Activated CD4-positive, CD25-positive, alpha-beta regulatory T cell treated with anti-CD3 and anti-CD28 coated beads, Interleukin-2, amount 50 U/mL, for 72 hours (primary cell): Measurements from ENCODE around the gene TMED10.
"Not testable (repeated sequence)": the region's sequence is repeated elsewhere in the genome, so short reads cannot be mapped to it uniquely, and the experiment has no call there.

ENCODE experiments used
- DNase-seq: peaks from one replicate; pipeline ENCODE4 v3.0.0; 2021

TMED10 gene

DNA sequence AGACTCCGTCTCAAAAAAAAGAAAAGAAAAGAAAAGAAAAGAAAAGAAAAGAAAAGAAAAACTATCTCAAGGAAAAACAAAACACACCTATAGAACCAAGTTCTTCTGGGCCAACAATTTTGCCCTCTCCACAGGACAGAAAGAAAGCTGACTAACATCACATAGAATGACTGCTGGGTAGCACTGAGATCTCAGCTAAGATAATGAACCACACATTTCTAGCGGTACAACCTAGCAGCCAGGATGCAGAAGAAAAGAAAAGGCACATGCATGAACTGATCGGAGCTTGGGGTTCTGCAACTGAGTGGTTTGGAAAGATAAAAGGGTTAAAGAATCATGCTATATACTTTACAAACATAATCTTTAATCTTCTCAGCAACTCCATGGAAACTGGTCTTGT lies 19.5 kb downstream of the TMED10 start:
- no peak for DNase-seq

DNA sequence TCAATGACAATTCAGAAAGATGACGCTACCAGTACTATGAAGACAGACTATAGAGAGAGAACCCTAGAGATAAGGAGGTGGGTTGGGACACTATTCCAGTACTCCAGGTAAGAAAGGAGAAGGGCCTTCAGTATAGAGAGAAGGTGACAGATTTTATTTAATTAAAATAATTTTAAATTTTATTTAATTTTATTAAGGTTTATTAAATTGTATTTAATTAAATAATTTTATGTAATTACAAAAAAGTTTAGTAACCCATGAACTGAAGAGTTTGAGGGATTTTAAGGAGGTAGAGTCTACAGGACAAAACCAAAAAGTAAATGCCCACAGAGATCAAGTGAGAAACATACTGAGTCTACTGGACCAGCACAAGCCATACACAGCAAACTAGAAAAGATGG lies 20.3 kb downstream of the TMED10 start:
- DNase-seq: no peak

DNA sequence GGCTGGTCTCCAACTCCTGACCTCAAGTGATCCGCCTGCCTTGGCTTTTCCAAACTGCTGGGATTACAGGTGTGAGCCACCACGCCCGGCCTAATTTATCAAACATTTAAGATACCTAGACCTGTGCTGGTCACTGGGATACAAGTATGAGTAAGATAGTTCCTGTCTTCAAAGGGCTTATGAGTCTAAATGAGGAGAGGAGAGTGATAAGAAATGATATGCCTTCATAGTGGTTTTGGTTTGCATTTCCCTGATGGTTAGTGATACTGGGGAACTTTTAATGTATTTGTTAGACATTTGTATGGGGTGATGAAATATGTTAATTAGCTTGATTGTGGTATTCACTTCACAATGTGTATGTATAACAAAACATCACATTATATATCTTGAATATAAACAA lies 21.2 kb downstream of the TMED10 start:
- DNase-seq: no peak

DNA sequence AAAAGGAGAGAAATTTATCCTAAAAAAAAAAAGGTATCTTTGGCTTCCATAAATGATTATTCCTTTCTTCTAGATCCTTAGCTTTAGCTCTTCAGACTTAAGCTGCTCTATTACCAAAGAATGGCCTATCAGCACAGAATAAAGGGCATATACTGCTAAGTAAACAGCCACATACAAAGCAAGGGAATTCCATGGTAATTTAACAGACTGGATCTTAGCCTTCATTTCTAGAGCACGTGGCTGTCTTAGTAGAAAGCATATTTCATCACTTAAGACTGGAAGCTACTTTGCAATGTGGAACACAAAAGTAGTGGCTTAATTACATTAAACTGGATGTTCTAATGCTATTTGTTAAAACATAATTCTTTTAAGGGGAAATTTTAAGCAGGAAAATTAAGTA lies 23.1 kb downstream of the TMED10 start:
- DNase-seq: no peak

DNA sequence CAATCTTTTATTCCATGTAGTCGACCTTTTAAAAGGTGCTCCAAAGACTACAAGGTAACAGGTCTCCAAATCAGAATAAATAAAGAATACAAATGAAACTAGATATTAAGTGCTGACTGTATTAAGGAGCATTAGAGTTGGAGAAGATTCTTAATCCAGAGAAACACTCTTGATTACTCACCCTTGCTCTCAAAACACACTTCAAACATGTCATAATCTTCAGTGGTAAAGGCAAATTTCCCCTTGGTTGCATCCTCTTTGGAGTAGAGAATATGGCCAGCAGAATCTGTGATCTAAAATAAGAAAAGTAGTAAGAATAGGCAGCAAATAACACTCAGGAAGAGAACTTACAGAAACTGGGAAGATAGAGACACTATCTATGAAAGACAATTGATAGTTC lies 24.6 kb downstream of the TMED10 start:
- no peak for DNase-seq

DNA sequence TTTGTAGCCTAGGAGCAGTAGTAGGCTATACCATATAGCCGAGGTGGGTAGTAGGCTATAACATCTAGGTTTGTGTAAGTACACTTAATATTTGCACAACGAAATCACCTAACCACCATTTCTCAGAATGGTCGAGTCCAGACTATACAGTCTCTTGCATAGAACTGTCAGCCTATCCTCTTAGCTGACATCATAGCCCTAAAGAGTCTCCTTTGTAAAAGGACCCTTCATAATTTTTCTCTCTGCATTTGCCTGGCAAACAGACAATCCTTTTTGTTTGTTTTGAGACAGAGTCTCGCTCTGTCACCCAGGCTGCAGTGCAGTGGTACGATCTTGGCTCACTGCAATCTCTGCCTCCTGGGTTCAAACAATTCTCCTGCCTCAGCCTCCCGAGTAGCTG lies 25.8 kb downstream of the TMED10 start:
- not testable (repeated sequence) for DNase-seq

DNA sequence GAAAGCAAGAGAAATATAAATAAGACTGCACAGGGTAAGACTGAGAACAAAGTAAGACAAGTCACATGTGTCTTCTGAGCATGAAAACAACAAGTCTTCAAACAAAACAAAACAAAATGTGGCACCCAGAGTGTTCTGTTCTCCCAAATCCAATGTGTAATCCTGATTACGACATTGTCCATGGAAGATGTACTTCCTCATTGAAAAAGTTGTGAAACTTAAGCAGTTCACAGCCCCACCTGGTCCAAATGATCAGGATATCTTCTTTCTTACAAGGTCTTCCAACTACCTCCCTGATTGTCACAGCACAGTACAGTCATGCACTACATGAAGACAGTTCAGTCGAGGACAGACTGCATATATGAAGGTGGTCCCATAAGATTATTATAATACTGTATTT lies 26.3 kb downstream of the TMED10 start:
- no peak for DNase-seq

DNA sequence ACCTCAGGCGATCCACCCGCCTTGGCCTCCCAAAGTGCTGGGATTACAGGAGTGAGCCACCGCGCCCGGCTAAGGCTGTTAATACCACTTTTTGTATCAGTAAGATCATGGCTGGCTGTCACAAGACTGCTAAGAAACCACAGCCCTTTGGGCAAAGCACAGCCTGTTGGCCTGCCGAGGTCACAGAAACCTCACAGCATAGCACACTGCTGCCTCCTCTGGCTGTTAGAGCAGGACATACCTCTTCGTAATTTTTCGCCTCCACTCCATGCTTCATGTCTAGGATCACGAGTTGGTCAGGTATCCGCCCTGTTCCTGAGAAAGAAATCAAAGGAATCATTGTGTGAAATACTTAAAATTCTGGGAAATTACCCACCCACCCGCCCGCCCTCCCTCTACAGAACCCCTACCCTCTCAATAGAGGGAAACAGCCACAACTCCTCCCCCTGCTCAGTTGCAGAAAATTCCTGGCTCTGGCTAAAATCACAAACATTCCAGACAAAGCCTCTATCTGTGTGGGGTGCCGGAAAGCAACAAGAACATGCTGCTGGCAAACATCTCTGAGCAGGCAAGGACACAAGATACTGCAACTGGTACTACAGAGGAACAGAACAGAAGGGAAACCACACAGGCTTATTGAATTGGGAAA lies 28.9 kb downstream of the TMED10 start:
- no peak for DNase-seq

DNA sequence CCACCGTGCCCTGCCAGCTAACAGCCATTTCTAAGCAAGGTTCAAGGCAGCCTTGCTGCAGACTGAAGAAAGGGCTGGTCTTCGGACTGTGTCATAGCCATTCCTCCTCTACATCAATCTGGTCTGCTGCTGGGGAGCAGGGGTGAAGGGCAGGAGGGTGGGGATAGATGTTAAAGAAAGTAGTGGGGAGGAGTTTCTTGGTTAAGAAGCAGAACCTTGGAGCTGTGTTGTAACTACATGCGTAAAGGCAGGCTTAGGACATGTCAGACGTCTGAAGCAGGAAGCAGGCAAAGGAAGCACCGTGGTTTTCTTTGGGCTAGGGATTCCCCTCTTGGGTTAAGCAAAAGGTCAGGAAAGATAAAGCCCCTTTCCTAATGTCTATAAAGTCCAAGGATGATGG lies 31.5 kb downstream of the TMED10 start:
- no peak for DNase-seq

DNA sequence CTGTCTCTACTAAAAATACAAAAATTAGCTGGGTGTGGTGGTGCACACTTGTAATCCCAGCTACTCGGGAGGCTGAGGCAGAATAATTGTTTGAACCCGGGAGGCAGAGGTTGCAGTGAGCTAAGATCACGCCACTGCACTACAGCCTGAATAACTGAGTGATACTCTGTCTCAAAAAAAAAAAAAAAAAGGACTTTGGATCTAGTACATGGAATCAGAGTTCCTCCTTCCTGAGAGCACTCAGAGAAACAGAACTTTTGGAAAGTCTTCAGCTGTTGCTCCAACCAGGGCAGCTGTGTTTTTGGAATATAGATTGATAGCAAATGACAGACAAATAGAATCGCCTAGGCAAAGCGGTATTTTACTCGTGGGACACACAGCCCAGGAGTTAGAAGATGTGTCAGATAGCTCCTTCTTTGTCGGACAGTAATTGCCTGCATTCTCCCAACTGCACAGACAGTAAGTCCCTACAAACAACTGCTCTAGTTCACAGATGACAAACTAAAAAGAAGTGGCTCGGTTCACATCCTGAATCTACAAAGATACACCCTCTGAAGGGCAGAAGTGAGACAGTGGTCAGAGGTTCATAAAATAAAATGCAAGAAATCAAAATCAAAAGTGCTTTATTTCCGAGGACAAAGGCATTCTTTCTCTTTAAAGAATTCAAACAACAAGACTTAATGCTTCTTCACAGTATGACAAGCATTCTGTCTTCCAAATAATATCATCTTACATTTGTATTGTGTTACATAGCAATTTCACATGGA lies 32.5 kb downstream of the TMED10 start:
- DNase-seq: no peak

DNA sequence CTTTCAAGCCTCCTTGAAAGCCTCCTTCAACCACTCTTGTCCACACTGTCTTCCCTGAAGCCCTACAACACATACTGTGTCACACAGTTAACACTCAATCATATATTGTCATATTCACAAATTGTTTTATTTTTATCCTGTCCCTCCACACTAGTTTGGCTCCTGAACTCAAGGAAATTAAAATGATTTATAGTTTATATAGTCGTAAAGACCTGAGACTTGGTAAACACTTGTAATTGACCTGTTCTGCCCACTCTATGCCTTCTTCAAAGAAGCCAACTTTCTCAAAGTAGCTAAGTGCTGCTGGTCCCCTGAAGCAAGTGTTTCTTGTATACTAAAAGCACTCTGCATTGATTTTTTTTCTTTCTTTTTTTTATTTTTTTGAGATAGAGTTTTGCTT lies 33.9 kb downstream of the TMED10 start:
- DNase-seq: no peak

DNA sequence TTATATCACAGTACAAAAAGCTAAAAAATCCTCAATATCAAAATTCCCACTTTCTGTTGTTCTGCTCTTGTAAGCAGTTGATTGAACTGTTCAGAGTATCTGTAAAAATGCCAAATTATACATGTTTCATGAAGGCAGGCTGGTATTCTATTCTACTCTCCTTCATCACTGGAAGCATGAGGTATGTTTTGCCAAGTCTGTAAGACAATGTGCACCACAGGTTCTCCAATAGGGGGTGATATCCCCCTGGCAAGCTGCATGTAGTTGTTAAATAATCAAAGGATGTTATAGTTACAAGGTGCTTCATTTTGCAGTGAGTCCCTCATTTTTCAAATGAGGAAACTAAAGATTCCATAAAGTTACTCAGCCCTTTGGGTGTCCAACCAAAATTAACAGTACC lies 34.4 kb downstream of the TMED10 start:
- no peak for DNase-seq

DNA sequence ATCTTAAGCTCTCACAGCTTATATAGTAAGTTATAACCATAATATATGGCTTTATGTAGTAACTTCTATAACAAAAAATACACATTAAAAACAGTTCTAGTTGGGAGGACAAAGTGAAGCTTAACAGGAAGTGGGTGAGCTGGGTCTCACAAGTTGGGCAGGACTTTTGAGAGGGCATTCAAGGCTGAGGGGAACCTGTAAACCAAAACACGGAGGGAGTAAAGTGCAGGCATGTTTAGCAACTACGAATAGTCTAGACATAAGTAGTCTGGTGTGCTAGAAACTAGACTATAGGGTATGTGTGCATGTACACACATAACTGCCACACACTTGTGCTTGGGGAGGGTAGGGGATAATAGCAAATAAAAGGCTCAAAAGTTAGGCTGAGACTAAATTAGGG lies 35.4 kb downstream of the TMED10 start:
- DNase-seq: no peak

DNA sequence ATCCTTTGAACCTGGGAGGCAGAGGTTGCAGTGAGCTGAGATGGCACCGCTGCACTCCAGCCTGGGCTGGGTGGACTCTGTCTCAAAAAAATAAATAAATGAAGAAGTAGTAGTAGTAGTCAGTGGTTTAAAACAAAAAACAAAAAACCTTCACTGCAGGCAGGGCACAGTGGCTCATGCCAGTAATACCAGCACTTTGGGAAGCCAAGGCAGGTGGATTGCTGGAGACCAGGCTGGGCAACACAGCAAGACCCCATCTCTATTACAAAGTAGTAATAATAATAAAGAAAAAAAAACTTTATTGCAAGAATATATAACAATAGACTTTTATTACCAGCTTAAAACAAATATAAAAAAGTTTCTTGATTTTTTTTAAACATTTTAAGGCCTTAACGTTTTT lies 35.8 kb downstream of the TMED10 start:
- no peak for DNase-seq

DNA sequence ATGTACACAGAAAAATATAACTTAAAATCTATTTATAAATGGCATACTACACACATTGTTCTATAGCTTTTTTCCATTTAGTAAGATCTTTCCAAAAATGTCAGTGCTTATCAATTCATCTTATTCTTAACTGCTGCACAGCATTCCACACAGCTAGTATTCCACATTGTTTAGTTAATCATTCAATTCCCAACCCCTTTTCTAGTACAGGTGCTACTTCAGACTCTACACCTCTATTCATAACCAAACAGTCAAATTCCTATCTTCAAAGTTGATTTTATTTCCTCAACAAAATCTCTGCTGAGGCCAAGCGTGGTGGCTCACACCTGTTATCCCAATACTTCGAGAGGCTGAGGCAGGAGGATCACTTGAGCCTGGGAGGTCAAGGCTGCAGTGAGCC lies 37.2 kb downstream of the TMED10 start:
- no peak for DNase-seq

DNA sequence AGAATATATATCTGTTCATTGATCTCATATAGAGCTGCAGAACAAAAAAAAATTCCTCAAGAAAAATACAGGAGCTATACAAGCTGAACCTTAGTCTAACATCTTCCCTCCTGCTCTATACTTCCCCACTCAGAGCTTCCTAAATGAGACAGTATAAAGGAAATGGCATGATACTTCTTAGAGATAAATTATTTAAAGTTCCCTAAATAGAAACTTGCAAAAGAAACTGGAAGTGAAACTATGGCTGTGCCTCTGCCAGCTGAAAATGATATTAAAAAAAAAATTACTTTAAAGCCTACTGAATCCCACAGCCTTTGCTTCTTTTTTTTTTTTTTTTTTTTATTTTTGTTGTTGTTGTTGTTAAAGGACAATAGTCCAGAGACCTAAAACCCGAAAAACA lies 37.9 kb downstream of the TMED10 start:
- no peak for DNase-seq

DNA sequence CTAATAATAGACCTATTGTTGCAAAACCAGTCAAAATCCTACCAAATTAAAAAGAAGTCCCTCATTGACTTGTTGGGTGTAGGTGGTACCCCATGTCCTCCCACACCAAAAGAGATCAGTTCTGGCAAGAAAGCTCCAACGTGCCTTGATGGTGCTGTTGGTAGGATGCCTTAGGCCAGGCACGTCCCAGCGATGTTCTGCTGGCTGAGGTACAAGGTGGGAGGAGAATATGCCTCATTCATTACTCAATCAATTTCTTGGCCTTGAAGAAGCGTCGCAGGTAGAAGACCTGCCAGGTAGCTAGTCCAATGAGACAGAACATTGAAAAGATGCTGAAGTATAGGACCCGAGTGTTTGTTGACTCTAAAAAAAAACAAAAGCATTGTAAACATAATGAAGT lies 41.8 kb downstream of the TMED10 start:
- no peak for DNase-seq

DNA sequence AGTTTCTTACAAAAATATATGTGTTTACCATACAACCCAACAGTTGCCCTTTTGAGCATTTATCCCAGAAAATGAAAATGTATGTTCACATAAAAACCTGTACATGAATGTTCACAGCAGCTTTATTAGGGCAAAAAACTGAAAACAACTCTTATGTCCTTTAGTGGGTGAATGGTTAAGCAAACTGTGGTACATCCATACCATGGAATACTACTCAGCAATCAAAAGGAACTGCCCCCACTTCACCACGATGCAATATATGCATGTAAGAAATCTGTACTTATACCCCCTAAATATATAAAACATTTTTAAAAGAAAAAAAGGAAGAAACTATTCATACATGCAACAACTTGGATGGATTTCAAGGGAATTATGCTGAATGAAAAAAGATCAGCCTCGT lies 42.8 kb downstream of the TMED10 start:
- no peak for DNase-seq

DNA sequence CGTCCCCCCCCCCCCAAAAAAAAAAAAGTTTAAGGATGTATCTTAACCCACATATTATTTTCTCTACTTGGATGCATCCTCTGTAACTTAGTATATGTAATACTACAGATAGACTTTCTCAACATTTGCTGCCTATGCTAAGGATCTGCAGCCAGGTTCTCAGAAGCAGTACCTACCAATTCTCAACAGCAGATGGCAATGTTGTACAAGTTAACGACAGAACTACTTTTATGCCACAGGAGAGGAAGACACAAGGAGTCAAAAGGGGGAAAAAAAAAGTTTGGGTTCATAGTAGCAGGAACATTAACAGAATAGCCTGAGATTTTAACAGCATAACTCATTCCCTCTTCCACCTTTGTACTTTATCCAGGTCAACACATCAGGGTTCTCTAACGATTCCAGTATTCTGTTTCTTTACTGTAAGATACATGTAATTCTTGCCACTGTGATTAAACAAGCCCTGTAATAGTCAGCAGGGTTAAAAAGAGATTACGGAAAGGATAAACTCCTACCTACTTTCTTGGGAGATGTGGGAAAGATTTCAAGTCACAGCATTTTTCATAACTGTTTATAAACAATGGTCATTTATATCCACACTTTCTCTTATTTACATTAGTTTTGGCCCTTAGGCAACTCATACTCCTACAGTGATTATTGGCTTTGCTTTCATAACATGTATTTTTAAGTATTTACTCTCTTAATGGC lies 43.9 kb downstream of the TMED10 start:
- no peak for DNase-seq

DNA sequence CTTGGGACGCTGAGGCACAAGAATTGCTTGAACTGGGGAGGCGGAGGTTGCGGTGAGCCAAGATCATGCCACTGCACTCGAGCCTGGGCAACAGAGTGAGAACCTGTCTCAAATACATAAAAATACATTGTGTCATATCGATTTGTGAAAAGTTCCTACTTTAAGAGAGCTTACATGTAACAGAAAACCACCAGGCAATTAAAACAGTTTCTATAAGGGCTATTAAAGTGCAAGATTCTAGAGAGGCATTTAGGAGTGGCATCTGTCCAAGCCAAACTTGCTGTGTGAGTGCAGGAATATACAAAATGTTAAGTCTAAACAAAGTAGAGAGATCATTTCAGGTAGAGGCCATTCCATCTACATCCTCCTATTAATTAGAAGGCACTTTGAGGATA lies 47.8 kb downstream of the TMED10 start:
- DNase-seq: no peak

DNA sequence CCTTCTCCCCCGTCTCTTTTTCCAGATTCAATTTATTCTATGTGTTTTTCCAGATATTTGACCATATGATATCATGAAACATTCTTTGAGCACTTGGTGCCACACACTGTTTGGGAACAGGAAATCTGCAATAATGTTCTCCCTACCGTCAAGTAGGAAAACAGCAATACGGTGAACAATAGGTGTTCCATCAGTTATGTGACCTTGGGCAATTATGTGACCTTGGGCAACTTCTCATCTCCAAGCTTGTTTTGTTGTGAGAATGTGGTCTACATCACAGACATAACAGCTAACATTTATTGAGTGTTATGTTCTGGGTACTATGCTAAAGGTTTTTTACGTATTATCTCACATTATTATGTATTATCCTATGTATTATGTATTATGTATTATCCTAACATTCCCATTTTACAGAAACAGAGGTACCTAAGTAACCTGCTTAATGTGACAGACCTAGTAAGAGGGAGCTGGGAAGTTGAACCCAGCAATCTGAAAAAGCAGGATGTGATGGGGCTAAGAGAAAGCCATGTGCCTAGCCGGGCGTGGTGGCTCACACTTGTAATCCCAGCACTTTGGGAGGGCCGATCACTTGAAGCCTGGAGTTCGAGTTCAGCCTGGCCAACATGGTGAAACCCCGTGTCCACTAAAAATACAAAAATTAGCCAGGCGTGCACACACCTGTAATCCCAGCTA lies 48.4 kb downstream of the TMED10 start:
- DNase-seq: no peak

DNA sequence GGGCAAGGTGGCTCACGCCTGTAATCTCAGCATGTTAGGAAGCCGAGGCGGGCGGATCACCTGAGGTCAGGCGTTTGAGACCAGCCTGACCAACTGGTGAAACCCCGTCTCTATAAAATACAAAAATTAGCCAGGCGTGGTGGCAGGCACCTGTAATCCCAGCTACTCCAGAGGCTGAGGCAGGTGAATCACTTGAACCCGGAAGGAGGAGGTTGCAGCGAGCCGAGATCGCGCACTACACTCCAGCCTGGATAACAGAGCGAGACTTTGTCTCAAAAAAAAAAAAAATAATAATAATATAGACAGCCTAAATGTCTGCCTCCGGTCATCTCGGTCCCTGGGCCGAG lies 49.0 kb downstream of the TMED10 start:
- not testable (repeated sequence) for DNase-seq

DNA sequence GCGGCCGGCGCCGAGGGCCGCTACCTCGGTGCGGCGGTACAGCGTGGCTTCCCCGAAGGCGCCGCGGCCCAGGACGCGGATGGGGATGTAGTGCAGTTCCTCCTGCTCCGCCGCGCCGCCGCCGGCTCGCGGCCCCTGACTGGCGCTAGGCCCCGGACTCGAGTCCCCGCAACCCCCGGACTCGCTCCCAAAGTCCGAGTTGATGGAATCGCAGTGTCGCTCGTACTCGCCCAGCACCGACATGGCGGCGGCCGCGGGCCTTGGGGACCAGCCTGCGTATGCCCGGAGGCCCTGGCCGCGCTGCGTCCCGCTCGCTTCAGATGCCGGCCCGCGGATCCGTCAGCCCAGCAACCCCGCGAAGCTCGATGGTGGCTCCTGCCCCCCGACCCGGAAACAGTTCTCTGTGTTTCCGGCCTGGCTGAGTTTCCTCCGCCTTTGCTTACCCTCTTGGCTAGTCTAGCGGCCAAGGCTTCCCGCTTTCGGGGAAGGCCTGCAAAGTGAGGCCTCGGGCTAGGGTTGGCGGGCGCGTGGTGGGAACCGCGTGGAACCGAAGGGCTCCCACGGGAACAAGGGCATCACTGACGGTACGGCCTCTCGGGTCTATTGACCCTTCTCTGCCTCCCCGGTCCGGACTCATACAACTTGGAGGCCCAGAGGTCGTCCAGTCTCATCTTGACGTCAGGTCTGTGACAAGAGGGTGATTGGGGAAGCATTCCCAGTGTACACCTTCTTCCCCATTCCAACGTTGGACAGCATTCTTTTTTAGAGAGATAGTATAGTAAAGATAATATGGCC lies 49.5 kb downstream of the TMED10 start, which contains the start of gene NEK9:
TSS of gene NEK9 (minus strand) at position 370 of the 795 bp plus-strand sequence. CDS start at position 243, 127 bp downstream.
- peak; percentile 92 for DNase-seq
